Hepatocyte (in vitro differentiated cells): Measurements from ENCODE around the gene TEX28. TPM values are rescaled to one million over a fixed set of nuclear protein-coding genes. Genes with fewer than 3 reads are reported as not detected.
"Not testable (repeated sequence)": the region's sequence is repeated elsewhere in the genome, so short reads cannot be mapped to it uniquely, and the experiment has no call there.

Experiments used
- DNase-seq: peaks from one replicate; pipeline ENCODE4 v3.0.0-alpha.2; 2016; ENCODE audit warnings: low spot score
- H2AFZ ChIP-seq: fragments of 200-600 bp; sonication (generic); 2 replicates; pipeline ENCODE4 v1.6.0; 2016; ENCODE audit warnings: antibody characterized with exemption, mild to moderate bottlenecking
- H3K27ac ChIP-seq: fragments of 200-600 bp; sonication (generic); 2 replicates; pipeline ENCODE4 v1.5.1; 2016; ENCODE audit warnings: mild to moderate bottlenecking
- H3K27me3 ChIP-seq: fragments of 200-600 bp; sonication (generic); 2 replicates; pipeline ENCODE4 v1.6.1; 2016
- H3K36me3 ChIP-seq: fragments of 200-600 bp; sonication (generic); replicated peaks from 2 replicates; pipeline ENCODE4 v1.5.1; 2016; ENCODE audit warnings: low read depth; ENCODE audit not compliant: insufficient read depth
- H3K4me1 ChIP-seq: fragments of 200-600 bp; sonication (generic); 2 replicates; pipeline ENCODE4 v1.5.1; 2016; ENCODE audit warnings: mild to moderate bottlenecking, moderate library complexity; ENCODE audit not compliant: insufficient read depth
- H3K4me2 ChIP-seq: fragments of 200-600 bp; sonication (generic); 2 replicates; pipeline ENCODE4 v1.6.0; 2016
- H3K4me3 ChIP-seq: fragments of 200-600 bp; sonication (generic); 2 replicates; pipeline ENCODE4 v1.5.1; 2016; ENCODE audit warnings: mild to moderate bottlenecking
- H3K79me2 ChIP-seq: fragments of 200-600 bp; sonication (generic); 2 replicates; pipeline ENCODE4 v1.6.0; 2017; ENCODE audit warnings: mild to moderate bottlenecking
- H3K9me2 ChIP-seq: fragments of 200-600 bp; sonication (generic); replicated peaks from 2 replicates; pipeline ENCODE4 v1.6.0; 2017; ENCODE audit warnings: mild to moderate bottlenecking; ENCODE audit not compliant: insufficient read depth
- H3K9me3 ChIP-seq: fragments of 200-600 bp; sonication (generic); 2 replicates; pipeline ENCODE4 v1.5.1; 2016; ENCODE audit warnings: low read depth, mild to moderate bottlenecking
- H4K20me1 ChIP-seq: fragments of 200-600 bp; sonication (generic); 2 replicates; pipeline ENCODE4 v1.6.0; 2016; ENCODE audit warnings: mild to moderate bottlenecking; ENCODE audit not compliant: insufficient read depth, poor library complexity, severe bottlenecking
- CTCF ChIP-seq: fragments of 200-600 bp; sonication (generic); IDR thresholded peaks from 2 replicates; pipeline ENCODE4 v1.5.1; 2016; ENCODE audit warnings: antibody characterized with exemption, mild to moderate bottlenecking; ENCODE audit not compliant: poor library complexity
- EZH2 ChIP-seq: fragments of 200-600 bp; sonication (generic); IDR thresholded peaks from 2 replicates; pipeline ENCODE4 v1.6.1; 2016; ENCODE audit warnings: antibody characterized with exemption, mild to moderate bottlenecking, borderline replicate concordance
- EZH2phosphoT487 ChIP-seq: fragments of 200-600 bp; sonication (generic); IDR thresholded peaks from one replicate; pipeline ENCODE4 v1.6.1; 2018; ENCODE audit warnings: antibody characterized with exemption, mild to moderate bottlenecking, low read depth, moderate library complexity; ENCODE audit not compliant: unreplicated experiment, severe bottlenecking
- WGBS: methylation state at CpG from one replicate; pipeline ENCODE4 v1.1.6; 2016; ENCODE audit warnings: low lambda C conversion rate; ENCODE audit errors: missing lambda C conversion rate; 5-methylcytosine and 5-hydroxymethylcytosine counted together
- polyA plus RNA-seq: library from polyadenylated mRNA; unstranded; fragments of >200 nt; fragmentation: Nextera tagmentation; extraction: Ambion mirVana; gene quantifications from 2 replicates; pipeline ENCODE4 v1.2.1, GENCODE V29; 2016
- total RNA-seq: library from RNA; depleted of rRNA; stranded (reverse); fragments of >200 nt; gene quantifications from 2 replicates; pipeline ENCODE4 v1.2.3, GENCODE V29; 2014

Gene TEX28
- total and polyA plus RNA-seq, 2 experiments from 2014 or later = not detected

- H3K27ac ChIP-seq = no peak overlapping the region
- no peak overlapping the region for H2AFZ ChIP-seq
- no peaks in the 10 kb centered on the region for H3K36me3 ChIP-seq
- no peak overlapping the region for H3K4me2 ChIP-seq
- H3K9me3 ChIP-seq = no peaks in the 10 kb centered on the region
- H3K4me3 ChIP-seq = no peak overlapping the region
- 81% methylated on average over 7 of the region's 7 CpGs for WGBS
- H3K79me2 ChIP-seq = no peaks in the 10 kb centered on the region
- DNase-seq = no peak
- H3K4me1 ChIP-seq = no peaks in the 10 kb centered on the region
- TF ChIP-seq CTCF (no peak), EZH2 (no peak), EZH2phosphoT487 (no peak)
- H4K20me1 ChIP-seq = no peaks in the 10 kb centered on the region
- no peaks in the 10 kb centered on the region for H3K9me2 ChIP-seq
- no peaks in the 10 kb centered on the region for H3K27me3 ChIP-seq
Measured at GRCh38 chrX:154298312-154298711, 3.4 kb upstream of the TEX28 start.

DNA sequence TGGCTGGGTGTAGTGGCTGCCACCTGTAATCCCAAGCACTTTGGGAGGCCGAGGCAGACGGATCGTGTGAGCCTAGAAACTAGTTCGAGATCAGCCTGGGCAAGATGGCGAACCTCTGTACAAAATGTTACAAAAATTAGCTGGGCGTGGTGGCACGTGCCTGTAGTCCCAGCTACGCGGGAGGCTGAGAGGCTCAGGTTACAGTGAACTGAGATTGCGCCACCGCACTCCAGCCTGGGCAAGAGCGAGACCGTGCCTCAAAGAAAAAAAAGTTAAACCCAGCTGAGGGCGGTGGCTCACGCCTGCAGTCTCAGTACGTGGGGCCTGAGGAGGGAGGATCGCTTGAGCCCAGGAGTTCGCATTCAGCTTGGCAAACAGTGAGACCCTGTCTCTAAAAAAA lies 1.8 kb upstream of the TEX28 start:
- DNase-seq = no peak
- Histone ChIP-seq H3K27ac (no peak overlapping the region), H3K4me2 (no peak overlapping the region), H3K9me2 (no peaks in the 10 kb centered on the region), H2AFZ (no peak overlapping the region), H3K79me2 (no peaks in the 10 kb centered on the region), H3K4me3 (no peak overlapping the region), H3K9me3 (no peaks in the 10 kb centered on the region), H4K20me1 (no peaks in the 10 kb centered on the region), H3K27me3 (no peaks in the 10 kb centered on the region), H3K4me1 (no peaks in the 10 kb centered on the region), H3K36me3 (no peaks in the 10 kb centered on the region)
- WGBS = 93% methylated on average over 18 of the region's 18 CpGs
- TF ChIP-seq CTCF (no peak), EZH2phosphoT487 (no peak), EZH2 (no peak)

- no peak for DNase-seq
- no peak for TF ChIP-seq EZH2phosphoT487
- no peak for TF ChIP-seq EZH2
- TF ChIP-seq CTCF = no peak
- WGBS = 95% methylated on average over 37 of the region's 37 CpGs
- Histone ChIP-seq H3K9me3 (no peaks in the 10 kb centered on the region), H3K36me3 (no peaks in the 10 kb centered on the region), H3K27me3 (no peaks in the 10 kb centered on the region), H3K4me3 (no peak within 1 kb of the TSS), H3K4me2 (no peak within 1 kb of the TSS), H2AFZ (no peak within 1 kb of the TSS), H4K20me1 (no peaks in the 10 kb centered on the region), H3K27ac (no peak within 1 kb of the TSS), H3K79me2 (no peaks in the 10 kb centered on the region), H3K4me1 (no peaks in the 10 kb centered on the region), H3K9me2 (no peaks in the 10 kb centered on the region)
Measured at GRCh38 chrX:154295664-154296310, 863 bp upstream of the TEX28 start, which contains the start of gene TKTL1. Gene TKTL1, plus strand, starts transcription at chrX:154295795. Its CDS starts 65 bp downstream, at chrX:154295860.

DNA sequence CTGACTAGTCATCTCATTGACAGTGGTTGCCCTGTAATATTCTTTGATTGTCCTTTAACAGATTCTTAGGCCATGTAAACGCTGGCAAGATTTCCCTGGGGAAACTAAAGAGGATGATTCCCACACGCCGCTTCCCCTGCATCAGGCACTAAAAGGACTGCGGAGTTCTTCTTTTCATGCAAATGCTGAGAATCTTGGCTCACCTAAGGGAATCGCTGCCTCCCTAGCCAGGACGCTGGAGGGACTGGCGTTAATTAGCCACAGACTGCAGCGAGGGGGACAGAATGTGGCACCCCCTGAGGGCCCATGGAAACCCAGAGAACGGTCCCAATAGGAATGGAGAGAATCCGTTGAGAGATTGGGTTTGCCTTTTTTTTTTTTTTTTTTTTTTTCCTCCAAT lies 8.5 kb downstream of the TEX28 start:
- not testable (repeated sequence) for H3K9me2 ChIP-seq, H2AFZ ChIP-seq, H4K20me1 ChIP-seq, H3K4me3 ChIP-seq, H3K27ac ChIP-seq, H3K27me3 ChIP-seq, H3K36me3 ChIP-seq, DNase-seq, H3K4me1 ChIP-seq, H3K9me3 ChIP-seq, H3K4me2 ChIP-seq, H3K79me2 ChIP-seq
- no CpG with 5 or more reads among the region's 10 CpGs for WGBS

- not testable (repeated sequence) for H3K27me3 ChIP-seq, H3K4me2 ChIP-seq, H3K79me2 ChIP-seq, H3K36me3 ChIP-seq, H3K4me3 ChIP-seq, H2AFZ ChIP-seq, H3K9me2 ChIP-seq, H3K27ac ChIP-seq, H4K20me1 ChIP-seq, H3K4me1 ChIP-seq, DNase-seq, H3K9me3 ChIP-seq
- WGBS = no CpG with 5 or more reads among the region's 23 CpGs
Measured at GRCh38 chrX:154284489-154285338, 10.2 kb downstream of the TEX28 start.

- H3K4me2 ChIP-seq, H3K9me2 ChIP-seq, H3K27ac ChIP-seq, H3K36me3 ChIP-seq, H3K9me3 ChIP-seq, DNase-seq, H4K20me1 ChIP-seq, H3K79me2 ChIP-seq, H2AFZ ChIP-seq, H3K27me3 ChIP-seq, H3K4me3 ChIP-seq, H3K4me1 ChIP-seq: not testable (repeated sequence)
- no CpG with 5 or more reads among the region's 3 CpGs for WGBS
Measured at GRCh38 chrX:154269245-154269644, 25.7 kb downstream of the TEX28 start.
